Right ventricle myocardium inferior (tissue), 1 donor: ENCODE measurements around the gene MLANA. TPM values are rescaled to one million over a fixed set of nuclear protein-coding genes. Genes with fewer than 3 reads are reported as not detected.
A peak's percentile ranks its signal among the peaks of the same experiment; 100 is the strongest.

Experiments
- ATAC-seq: fragments of 200-7000 bp; cut with Tn5 transposase; one replicate; pipeline ENCODE4 v1.9.1; 2020; ENCODE audit warnings: mild to moderate bottlenecking, moderate library complexity
- DNase-seq: peaks from one replicate; pipeline ENCODE4 v3.0.0; 2021; ENCODE audit errors: missing footprints
- intact Hi-C: fragments of 100-400 bp; cut with DNase I; formaldehyde crosslinking; loops from one replicate; pipeline ENCODE4 v1.11.0; 2022
- total RNA-seq: library from RNA; stranded (reverse); fragmentation: NEBNext Ultra II Directional; extraction: Animal tissue kit (Norgen Biotek cat#: 25700); gene quantifications from one replicate; pipeline ENCODE4 v1.2.1, GENCODE V29; 2021
- donor health status: DM: no; HTN: yes; CAD: no; lungs with severe emphysema.

Gene MLANA
- total RNA-seq, 1 donor from 2014 or later, result not detected

GRCh38 chr9:5894237-5894959, 3.7 kb downstream of the MLANA start:
- ATAC-seq (no peak), DNase-seq (no peak)
- intact Hi-C loops, result no loop called here

GRCh38 chr9:5895782-5896181, 5.1 kb downstream of the MLANA start:
- ATAC-seq, result peak; percentile 52
- intact Hi-C loops, result no loop called here
- DNase-seq, result no peak

- intact Hi-C loops, result no loop called here
- no peak for DNase-seq
- ATAC-seq, result no peak
Measured at GRCh38 chr9:5896863-5897262, 6.2 kb downstream of the MLANA start.

- intact Hi-C loops, result no loop called here
- DNase-seq (no peak), ATAC-seq (no peak)
Measured at GRCh38 chr9:5897851-5898250, 7.2 kb downstream of the MLANA start.

- ATAC-seq, result no peak
- intact Hi-C loops, result no loop called here
- DNase-seq, result no peak
Measured at GRCh38 chr9:5899292-5899691, 8.6 kb downstream of the MLANA start.

GRCh38 chr9:5900622-5901021, 9.9 kb downstream of the MLANA start:
- intact Hi-C loops, result no loop called here
- no peak for ATAC-seq
- no peak for DNase-seq

GRCh38 chr9:5902377-5902776, 11.7 kb downstream of the MLANA start:
- no peak for DNase-seq
- ATAC-seq, result no peak
- intact Hi-C loops, result no loop called here

- intact Hi-C loops, result no loop called here
- DNase-seq (no peak), ATAC-seq (no peak)
Measured at GRCh38 chr9:5908918-5909317, 18.2 kb downstream of the MLANA start.

- intact Hi-C loops, result no loop called here
- no peak for ATAC-seq
- DNase-seq, result no peak
Measured at GRCh38 chr9:5909976-5910375, 19.3 kb downstream of the MLANA start.

- ATAC-seq (no peak), DNase-seq (no peak)
- intact Hi-C loops, result no loop called here
Measured at GRCh38 chr9:5910413-5911057, 19.8 kb downstream of the MLANA start.

- DNase-seq (no peak), ATAC-seq (no peak)
Measured at GRCh38 chr9:5915438-5915837, 24.7 kb downstream of the MLANA start.

GRCh38 chr9:5917273-5917672, 26.6 kb downstream of the MLANA start:
- intact Hi-C loops, result no loop called here
- no peak for DNase-seq
- no peak for ATAC-seq

More at GRCh38 chr9:5915438-5915837, 24.7 kb downstream of the MLANA start:
- intact Hi-C loops, result no loop called here

- intact Hi-C loops, result no loop called here
- DNase-seq, result no peak
- no peak for ATAC-seq
Measured at GRCh38 chr9:5917888-5918287, 27.2 kb downstream of the MLANA start.

- intact Hi-C loops, result no loop called here
- DNase-seq, result no peak
Measured at GRCh38 chr9:5918460-5918859, 27.8 kb downstream of the MLANA start.

GRCh38 chr9:5920860-5921328, 30.2 kb downstream of the MLANA start:
- intact Hi-C loops, result no loop called here
- ATAC-seq (no peak), DNase-seq (no peak)

More at GRCh38 chr9:5918460-5918859, 27.8 kb downstream of the MLANA start:
- ATAC-seq, result no peak

GRCh38 chr9:5922192-5922591, 31.5 kb downstream of the MLANA start:
- ATAC-seq (no peak), DNase-seq (no peak)
- intact Hi-C loops, result no loop called here

GRCh38 chr9:5931657-5932056, 41.0 kb downstream of the MLANA start:
- intact Hi-C loops, result no loop called here
- ATAC-seq (no peak), DNase-seq (no peak)

- ATAC-seq, result no peak
- DNase-seq, result no peak
- intact Hi-C loops, result loop anchor here (5.0 kb wide), 1 partner anchor 69 kb away; a partner anchor contains a TSS
Measured at GRCh38 chr9:5938449-5938848, 47.8 kb downstream of the MLANA start.

GRCh38 chr9:5939530-5939929, 48.8 kb downstream of the MLANA start:
- no peak for ATAC-seq
- intact Hi-C loops, result loop anchor here (5.0 kb wide), 1 partner anchor 68 kb away; a partner anchor contains a TSS
- no peak for DNase-seq

GRCh38 chr9:5941214-5941613, 50.5 kb downstream of the MLANA start:
- intact Hi-C loops, result no loop called here
- no peak for ATAC-seq
- DNase-seq, result no peak
